ENCODE data around the gene KIAA1328.

DNA sequence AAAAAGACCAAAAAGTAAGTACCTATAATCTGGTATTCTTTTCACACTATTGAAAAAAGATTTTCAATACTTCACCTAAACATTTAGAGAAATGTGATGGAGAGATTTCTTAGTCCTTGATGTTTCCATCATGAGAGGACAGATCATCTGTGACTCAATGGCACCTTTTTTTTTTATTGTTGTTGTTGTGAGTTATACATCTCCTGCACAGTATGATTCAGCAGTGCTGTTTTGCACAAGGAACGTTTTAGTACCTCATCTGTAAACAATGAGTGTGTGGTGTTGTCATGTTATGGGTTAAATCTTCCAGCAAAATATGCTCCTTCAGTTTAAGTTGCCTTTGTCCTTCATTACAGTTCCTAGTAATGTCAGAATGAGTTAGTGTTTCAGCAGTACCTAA, 2.2 kb downstream of the KIAA1328 start:
- TF ChIP-seq POLR2A (IDR thresholded peaks at IDR 0.05) (no peak), CTCF (IDR thresholded peaks at IDR 0.05) (no peak)

Data from stomach (tissue), 4 donors.